Measurements from ENCODE around the gene TMEM179.
A peak's percentile ranks its signal among the peaks of the same experiment; 100 is the strongest.

DNA sequence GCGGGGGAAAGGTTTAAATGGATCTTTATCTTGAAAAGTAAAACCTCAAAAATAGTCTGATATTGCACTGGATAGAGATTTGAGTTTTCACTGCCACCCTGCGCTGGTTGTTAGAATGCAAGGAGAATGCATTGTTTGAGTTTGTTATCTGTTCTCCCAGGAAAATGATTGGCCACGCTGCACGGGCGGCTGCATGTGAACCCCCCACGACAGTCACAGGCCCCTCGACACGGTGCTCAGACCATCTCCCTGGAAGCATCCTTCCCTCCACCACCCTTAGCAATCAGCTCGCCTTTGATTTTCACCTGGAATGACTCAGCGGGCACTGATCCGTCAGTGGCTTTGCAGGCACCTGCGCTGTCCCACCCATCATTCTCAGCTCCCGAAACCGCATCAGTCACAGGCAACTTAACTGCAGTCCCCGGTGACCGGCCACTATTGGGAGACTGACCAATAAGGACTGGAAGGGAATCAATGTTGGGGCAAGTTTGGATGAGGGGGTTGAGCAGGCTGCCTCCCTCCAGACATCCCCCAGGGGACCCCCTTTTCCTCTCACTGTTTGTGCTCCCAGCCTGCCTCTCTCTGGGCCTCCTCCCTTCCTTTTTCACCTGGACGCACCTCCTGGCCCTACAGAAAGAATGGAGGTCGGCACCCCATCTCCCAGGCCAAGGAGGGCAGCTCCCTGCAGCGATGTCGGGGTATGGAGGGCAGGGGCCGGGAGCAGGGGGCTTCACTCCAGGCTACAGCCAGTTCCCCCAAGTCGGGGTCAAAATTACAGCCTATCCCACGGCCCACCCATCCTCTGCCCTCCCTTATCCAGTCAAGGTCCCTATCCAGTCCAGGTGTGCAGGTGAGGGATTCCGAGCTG is 53.5 kb downstream of the TMEM179 start:
- TF ChIP-seq, protein P1, sequence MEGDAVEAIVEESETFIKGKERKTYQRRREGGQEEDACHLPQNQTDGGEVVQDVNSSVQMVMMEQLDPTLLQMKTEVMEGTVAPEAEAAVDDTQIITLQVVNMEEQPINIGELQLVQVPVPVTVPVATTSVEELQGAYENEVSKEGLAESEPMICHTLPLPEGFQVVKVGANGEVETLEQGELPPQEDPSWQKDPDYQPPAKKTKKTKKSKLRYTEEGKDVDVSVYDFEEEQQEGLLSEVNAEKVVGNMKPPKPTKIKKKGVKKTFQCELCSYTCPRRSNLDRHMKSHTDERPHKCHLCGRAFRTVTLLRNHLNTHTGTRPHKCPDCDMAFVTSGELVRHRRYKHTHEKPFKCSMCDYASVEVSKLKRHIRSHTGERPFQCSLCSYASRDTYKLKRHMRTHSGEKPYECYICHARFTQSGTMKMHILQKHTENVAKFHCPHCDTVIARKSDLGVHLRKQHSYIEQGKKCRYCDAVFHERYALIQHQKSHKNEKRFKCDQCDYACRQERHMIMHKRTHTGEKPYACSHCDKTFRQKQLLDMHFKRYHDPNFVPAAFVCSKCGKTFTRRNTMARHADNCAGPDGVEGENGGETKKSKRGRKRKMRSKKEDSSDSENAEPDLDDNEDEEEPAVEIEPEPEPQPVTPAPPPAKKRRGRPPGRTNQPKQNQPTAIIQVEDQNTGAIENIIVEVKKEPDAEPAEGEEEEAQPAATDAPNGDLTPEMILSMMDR (conservative IDR thresholded peaks at IDR 0.05; ENCODE audit: low read depth, low read length), result peak; percentile 44
- no peak for TF ChIP-seq EZH2 (IDR thresholded peaks at IDR 0.05; ENCODE audit: low read length, unreplicated experiment)
